MV-4-11 (cell line): ENCODE data around the gene IQCB1.
"Not testable (repeated sequence)": the region's sequence is repeated elsewhere in the genome, so short reads cannot be mapped to it uniquely, and the experiment has no call there.

Experiments used
- DNase-seq: peaks from one replicate; lab custom pipeline; 2025; lab: John Stamatoyannopoulos, UW

Gene IQCB1

DNA sequence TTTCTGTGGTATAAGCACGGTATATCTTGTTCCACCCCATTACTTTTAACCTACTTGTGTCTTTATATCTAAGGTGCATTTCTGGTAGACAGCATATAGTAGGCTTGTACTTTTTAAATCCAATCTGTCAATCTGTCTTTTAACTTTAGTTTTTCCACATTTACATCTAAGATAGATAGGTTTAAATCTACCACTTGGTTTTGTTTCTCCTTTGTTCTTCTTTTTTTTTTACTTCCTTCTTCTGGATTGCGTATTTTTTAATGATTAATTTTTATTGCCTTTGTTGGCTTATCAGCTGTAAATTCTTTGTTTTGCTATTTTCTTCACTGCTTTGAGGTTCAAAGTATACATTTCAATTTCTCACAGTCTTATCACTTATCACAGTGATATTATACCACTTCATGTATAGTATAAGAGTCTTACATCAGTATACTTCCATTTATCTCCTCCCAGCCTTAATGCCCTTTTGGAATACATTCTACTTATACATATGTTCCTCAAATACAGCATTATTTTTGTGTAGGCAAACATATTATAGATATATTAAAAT is 31.0 kb downstream of the IQCB1 start:
- DNase-seq, result peak; percentile 32

DNA sequence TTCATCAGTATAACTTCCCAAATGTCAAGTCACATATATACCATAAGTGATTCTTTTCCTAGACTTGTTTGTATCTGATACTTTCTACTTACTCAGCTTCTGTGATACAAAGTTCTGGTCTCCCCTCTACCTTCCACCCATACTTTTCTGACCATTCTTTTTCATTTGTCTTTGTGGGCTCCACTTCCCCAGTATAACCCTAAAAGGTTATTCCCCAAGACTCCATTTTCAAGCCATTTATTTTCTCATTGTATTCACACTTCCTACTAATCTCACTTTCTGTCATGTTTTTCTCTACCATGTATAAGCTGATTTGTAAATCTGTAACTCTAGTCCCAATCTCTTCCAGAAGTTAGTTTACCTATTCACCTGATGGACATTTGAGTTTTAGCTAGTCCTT is 34.0 kb downstream of the IQCB1 start:
- no peak for DNase-seq

DNA sequence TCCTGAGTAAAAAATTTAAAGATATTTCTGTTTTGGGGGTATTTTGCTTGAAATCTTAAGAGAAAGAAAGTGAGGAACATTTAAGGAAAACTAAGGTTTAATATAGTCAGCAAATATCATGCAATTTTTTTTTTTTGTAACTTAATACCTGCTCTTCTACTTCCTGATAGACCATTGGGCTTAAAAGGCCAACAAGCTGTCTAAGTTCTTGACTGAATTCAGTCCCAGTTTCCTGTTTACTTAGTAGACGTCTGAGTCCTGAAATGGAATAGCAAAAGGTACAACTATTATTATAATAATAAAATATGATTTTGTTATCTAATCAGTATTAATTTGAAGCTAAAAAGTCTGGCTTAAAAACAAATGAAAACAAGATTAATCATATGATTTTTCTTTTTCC is 37.9 kb downstream of the IQCB1 start:
- DNase-seq, result no peak

DNA sequence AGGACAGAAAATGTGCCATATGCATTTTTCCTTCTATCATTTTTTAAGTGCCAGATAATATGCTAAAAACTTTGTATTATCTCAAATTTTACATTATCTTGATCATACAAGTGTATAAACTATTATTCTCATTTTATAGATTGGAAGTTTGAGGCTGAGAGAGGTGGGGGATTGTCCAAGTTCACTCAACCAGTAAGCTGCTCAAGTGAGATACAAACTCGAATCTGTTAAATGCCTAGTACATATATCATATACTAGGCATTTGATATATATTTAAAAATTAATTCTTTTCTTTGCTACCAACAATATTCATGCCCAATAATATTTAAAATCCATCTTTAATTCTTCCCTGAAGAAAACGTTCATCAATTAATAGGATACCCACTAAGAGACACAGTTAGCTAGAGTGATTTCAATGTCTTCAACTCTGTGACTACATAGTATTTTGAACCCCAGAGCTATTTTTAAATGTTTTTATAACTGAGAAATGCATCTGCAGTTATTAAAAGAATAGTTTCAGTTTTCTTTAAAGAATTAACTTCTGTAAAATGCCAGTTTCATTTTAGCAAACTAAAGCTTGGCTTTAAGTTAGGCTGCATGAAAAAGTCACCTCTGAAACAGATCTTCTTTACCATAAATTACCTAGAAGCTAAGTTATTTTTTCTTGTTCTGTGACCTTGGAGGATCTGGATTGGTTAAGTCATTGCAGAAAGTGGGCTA is 40.4 kb downstream of the IQCB1 start:
- DNase-seq, result no peak

DNA sequence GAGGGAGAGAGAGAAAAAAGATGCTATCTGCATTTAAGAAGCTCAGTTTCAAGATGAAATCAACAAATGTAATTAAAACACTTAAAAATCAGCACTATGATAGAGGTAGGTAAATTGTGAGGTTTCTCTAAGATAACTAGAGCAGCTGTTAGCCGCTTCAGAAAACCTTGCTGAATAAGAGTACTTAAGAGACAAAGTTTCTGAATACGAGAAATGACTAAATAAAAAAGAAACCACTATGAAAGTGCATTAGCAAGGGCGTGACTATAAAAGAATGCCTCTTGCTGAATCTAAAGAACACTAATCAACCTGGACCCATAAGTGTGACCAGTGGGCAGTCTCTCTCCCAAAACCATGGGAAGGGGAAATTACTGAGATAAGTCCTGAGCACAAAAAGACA is 41.8 kb downstream of the IQCB1 start:
- DNase-seq, result no peak

DNA sequence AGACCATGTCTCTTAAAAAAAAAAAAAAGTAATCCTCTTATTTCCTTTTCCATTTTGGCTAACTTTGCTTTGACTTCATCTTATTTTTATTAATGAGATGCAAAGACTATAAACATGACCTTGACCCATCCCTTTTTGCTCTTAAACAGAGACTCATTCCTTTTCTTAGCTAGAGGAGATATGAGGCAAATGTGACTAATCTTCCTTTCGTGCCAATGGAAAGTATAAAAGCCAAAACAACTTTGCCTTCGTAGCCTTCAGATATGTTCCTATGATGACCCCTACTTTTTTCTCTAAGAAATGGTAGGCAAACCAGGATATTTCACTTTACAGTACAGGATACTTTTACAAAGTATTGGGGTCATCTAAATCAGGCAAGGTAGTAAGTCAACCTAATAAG is 48.4 kb downstream of the IQCB1 start:
- DNase-seq, result no peak

DNA sequence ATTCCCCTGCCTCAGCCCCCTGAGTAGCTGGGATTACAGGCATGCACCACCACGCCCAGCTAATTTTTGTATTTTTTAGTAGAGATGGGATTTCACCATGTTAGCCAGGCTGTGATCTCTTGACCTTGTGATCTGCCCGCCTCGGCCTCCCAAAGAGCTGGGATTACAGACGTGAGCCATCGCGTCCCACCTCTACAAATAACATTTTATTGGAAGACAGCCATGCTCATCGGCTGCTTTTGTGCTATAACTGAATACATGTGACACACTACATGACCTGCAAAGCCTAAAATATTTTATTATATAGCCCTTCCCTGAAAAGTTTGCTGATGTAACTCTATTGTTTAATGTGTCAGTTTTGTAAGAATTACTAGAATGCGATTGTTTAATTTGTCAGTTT is 52.1 kb downstream of the IQCB1 start:
- DNase-seq, result not testable (repeated sequence)

DNA sequence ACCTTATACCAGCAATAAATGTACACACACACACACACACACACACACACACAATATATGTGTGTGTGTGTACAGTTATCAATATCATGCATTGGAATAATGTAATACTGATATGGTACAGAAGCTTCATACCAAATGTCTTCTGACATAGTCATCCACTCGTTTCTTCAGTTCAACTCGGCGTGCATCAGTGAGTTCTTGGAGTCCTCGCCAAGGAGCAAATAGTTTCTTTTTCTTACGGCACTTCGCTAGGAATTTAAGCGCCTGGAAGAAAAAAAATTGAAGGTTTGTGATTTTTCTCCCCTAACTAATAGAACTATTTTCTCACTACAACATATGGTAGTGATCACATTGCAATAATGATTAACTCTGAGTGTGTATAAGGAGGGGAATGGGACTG is 53.2 kb downstream of the IQCB1 start:
- DNase-seq, result no peak

DNA sequence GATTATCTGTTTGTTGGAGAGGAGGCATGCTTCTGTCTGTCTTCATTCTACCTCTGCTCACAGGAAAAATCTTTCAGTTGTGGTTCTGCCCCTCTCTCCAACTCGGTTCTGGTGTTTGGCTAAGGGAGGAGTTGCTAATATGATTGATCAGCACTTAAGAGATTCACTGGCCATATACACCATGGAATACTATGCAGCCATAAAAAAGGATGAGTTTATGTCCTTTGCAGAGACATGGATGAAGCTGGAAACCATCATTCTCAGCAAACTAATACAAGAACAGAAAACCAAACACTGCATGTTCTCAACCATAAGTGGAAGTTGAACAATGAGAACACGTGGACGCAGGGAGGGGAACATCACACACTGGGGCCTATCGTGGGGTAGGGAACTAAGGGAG is 59.8 kb downstream of the IQCB1 start:
- not testable (repeated sequence) for DNase-seq

DNA sequence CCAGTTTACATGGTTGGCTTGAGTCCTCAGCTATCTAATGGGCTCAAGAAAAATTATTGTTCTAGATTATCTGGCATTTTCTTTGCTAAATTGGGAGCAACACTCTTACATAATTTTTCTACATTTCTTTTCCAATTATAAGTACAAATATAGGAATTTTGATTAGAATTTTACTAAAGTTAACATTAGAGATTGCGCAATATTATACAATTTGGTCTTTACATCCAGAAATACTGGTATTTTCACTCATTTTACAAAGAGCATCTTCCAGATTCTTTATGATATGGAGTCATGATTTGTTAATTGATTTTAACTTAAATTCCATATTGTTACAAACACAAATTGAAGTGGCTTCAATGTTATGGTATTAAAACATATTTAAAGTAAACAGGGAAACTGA is 65.6 kb downstream of the IQCB1 start:
- DNase-seq, result no peak

DNA sequence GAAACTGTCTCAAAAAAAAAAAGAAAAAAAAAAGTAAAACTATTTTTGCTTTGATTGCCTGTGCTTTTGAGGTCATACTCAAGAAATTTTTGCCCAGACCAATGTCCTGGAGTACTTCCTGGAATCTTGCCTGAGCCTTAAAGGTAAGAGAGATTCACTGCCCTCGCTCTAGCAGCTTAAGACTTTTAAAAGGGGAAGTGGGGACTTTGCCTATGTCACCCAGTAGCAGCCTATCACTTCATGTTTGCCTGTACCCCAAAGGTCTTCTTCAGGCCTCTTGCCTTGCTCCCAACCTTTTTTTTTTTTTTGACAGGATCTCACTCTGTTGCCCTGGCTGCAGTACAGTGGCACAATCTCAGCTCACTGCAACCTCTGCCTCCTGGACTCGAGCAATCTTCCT is 66.4 kb downstream of the IQCB1 start:
- DNase-seq, result peak; percentile 82

DNA sequence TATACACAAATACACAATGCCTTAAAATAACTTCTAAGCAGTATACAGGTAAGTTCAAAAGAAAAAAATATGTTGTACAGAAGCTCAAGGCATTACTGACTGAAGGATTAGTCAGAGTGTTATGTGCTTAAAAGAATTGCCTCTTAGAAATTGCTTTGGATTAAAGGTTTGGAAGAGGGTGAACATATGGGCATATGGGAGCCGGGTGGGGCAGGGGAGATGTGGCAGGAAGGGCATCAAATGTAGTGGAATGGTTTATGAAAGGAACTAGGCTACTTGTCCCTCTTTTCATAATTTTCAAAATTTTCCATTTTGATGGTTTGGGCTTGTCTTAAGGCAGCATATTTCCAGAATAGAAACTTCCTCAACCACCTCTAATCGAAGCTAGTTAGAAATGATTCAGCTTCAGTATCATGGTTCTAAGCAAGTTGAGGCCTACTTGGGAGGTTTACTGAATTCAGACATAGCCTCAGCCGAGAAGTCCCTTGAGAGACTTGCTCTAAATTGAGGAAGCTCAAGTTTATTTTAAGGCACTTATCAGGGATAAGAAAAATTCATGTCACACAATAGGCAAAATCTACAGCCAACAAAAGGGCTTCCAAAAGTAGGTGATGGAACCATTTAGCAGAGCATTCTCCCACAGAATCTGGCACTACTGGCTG is 75.2 kb downstream of the IQCB1 start:
- peak; percentile 8 for DNase-seq

DNA sequence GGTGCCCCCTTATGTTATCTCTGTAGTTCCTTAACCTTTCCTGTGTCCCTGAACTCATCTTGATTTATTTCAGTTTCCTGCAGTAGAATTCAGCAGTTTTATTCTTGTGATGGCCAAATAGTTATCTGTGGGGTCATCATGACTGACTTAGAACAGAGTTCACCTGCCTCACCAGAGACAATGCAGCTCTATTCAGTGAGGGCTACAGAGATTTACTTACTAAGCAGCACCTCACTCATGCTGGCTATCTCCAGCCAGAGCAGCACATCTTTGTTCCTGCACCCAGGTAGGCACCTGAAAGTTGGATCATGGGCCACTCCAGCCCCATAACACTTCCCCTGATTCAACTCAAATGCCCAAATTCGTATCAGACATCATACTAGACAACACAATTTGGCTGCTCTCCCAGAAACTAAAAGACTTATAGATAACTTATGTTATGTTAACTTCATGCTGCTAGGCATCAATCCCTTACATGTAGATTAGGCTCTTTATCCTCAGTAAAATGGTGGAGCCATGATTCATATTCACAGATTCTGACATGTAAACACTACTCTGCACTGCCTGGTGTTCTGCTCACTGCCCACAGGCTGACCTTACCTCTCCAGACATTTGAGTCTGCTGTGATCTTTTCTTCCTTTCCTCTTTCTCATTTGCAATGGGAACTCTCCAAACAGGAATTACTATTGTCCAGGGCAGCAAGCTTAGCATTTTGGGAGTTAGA is 76.0 kb downstream of the IQCB1 start:
- DNase-seq, result no peak

DNA sequence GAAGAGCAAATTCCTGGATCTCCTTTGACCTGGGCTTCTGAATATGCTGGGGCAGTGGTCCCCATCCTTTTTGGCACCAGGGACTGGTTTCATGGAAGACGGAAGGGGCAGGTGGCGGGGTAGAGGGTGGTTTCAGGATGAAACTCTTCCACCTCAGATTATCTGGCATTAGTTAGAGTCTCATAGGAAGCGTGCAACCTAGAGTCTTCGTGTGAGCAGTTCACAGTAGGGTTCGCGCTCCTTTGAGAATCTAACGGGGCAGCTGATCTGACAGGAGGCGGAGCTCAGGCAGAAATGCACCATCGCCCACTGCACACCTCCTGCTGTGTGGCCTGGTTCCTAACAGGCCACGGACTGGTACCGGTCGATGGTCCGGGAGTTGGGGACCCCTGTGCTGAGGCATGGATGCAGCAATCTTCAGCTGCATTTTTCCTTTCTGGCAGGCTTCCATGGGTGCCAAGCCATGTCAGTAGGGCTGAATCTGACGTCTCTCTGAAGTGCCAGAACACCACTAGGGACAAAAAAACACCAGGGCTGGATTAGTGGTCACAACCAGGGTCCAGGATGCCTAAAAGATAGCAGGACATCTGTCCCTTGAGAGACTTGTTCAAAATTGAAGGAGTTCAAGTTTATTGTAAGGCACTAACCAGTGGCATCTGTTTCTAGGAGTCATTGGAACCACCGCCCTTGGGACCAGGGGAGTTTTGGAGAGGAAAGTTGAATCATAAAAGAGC is 76.9 kb downstream of the IQCB1 start:
- DNase-seq, result no peak

DNA sequence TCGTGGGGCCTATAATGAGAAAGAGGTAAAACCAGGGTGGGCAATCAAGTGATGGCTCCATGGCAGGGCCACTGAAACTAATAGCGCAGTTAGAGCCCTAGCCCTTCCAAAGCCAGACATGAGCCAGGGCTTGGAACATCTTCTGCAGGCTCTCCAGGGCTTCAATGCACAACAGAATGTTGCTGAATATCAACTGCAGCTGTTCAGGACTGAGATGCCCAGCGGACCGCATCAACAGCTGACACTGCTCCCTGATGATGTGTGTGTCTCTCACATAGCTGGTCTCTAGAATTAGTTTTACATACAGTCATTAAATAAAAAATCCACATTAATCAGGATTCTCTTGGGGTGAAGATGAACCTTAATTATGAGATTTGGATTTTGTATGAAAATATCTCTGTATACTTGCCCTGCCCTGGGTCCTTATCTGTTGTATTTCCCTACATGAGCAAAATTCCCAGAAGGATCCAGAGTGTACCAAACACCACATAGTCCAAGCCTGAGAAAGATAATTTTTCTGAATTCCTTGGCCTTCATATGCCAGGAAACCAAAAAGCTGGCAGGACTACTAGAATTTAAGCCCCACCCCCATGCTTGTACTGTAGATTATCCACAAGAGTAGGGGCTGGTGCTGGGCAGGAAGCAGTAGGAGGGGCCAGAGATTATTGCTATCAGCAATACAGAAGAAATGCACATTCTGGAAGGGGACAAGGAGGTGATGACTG is 77.6 kb downstream of the IQCB1 start:
- no peak for DNase-seq

DNA sequence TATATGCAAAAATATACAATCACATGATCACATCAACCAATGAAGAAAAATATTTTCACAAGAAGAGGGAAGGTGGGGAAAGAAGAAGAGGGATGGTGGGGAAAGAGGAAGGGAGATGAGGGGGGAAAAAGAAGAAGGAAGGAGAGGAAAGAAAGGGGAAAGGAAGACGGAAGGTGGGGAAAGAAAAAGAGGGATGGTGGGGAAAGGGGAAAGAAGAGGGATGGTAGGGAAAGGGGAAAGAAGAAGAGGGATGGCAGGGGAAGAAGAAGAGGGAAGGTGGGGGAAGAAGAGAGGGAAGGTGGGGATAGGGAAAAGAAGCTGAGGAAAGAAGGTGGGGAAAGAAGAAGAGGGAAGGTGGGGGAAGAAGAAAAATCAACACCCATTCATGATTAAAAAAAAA is 82.1 kb downstream of the IQCB1 start:
- no peak for DNase-seq

DNA sequence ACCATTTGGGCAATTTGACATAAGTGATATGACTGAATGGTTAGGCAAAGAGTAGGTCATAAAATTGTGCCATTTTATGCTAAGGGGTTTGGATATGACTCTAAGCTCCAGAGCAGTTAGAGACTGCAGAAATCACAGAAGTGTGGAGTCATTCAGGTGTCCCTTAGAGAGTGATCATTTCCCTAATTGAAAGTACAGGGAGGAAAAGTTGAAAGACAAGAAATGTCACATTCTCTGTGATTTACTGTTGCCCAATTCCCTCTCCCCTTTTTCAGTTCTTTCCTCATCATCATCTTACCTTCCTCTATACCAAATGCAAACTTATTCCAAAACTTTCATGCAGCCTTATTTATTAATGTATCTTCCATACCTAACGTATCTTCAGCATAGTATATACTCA is 82.6 kb downstream of the IQCB1 start:
- no peak for DNase-seq

DNA sequence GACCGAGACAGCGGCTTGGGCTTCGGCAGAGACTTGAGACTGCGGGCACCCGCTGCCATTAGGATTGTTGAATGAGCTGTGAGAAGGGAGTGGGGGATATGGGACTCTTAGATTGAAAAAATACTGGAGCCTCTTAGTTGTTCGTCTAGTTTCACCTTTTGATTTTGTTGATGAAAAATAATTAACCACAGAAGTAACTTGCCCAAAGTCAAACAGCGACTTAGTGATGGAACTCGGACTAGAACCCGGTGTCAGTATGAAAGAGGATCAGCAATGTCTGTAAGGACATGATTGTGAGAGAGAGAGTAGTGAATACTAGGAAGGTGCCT is 84.8 kb downstream of the IQCB1 start:
- no peak for DNase-seq

DNA sequence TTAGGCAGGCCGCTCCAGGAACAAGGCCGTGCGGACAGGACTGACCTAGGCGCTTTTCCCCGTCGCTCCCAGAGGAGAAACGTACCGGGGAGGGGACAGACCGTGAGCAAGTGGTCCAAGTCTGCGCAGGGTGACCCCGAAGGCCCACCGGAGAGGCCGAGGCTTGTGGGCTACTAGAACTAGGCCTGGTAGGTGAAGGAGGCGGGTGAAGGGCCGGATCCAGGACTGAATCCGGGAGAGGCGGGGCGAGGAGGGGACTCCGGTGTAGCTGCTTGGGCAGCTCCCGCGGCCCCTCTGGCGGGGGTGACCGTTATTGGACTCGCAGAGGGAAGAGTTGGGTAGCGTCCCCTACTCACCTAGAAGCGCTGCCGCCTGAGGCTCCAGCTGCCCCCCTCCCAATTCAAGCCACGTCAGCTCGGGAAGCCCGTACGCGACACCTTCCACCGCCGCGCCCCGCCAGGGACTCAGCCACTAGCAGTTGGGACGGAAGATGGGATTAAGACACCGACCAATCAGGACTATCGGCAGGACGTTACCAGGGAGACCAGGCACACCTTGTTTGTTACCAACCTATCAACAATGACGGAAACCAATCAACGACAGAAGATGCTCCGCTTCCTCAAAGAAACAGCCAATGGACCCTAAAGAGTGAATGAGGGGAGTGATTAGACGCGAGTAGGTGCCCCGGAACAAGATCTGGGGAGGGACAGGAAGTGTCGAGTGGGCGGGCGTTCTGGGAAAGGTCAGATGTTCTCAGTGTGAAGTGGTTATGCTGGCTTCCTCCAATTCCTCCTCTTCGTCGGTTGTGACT is 85.4 kb downstream of the IQCB1 start, which contains the start of gene GOLGB1:
Gene GOLGB1 (minus strand): TSS at position 466 of the 811 bp plus-strand sequence. CDS start 18,770 bp downstream, outside the sequence.
- DNase-seq, result peak; percentile 100

DNA sequence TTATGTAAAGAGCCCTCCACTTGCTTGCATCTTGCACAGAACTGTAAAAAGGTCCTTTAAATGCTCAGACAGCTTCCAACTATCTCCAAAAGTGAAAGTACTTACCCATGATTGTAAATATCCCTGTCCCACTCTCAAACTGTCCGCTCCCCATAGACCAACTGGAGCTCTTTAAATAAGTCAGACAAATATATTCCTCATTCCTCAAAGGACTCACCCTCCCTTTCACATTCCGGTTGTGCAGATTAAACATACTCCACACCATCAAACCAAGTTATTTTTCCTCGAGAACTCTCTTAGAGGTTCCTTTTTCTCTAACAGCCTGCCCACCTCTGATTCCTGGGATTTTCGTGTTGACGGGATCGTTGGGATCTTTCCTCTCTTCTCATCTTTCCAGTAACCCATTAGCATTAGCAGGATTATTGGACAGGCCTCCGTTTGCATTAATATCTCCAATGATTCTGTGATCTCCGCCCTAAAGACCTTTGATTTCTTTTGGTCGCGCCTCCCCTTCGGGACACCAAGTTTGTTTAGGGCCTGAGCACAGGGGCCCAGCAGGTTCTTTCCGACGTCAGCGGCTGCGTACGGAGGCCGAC is 86.1 kb downstream of the IQCB1 start:
- DNase-seq, result no peak
